Astrocyte (in vitro differentiated cells and primary cell): Measurements from ENCODE around the gene ZSWIM8. TPM values are rescaled to one million over a fixed set of nuclear protein-coding genes. Genes with fewer than 3 reads are reported as not detected.
A peak's percentile ranks its signal among the peaks of the same experiment; 100 is the strongest.

ENCODE experiments used
- DNase-seq: peaks from one replicate; pipeline ENCODE4 v3.0.0-alpha.2; 2010; ENCODE audit warnings: low read depth
- FAIRE-seq: peaks from 2 replicates; lab custom pipeline; 2011; peaks lifted over from hg19 to GRCh38; lab: Jason Lieb, UNC
- H2AFZ ChIP-seq: 2 replicates; pipeline ENCODE4 v1.6.0; 2012; ENCODE audit warnings: low read depth, low read length, inconsistent platforms
- H3K27ac ChIP-seq: 2 replicates; pipeline ENCODE4 v1.5.1; 2011; ENCODE audit warnings: low read depth, low read length, inconsistent platforms
- H3K27me3 ChIP-seq: 2 replicates; pipeline ENCODE4 v1.6.0; 2011; ENCODE audit warnings: low read length, inconsistent platforms; ENCODE audit not compliant: insufficient read depth
- H3K36me3 ChIP-seq: 2 replicates; pipeline ENCODE4 v1.5.1; 2011; ENCODE audit warnings: low read length, inconsistent platforms; ENCODE audit not compliant: insufficient read depth
- H3K4me1 ChIP-seq: 2 replicates; pipeline ENCODE4 v1.5.1; 2011; ENCODE audit warnings: low read length, inconsistent platforms; ENCODE audit not compliant: insufficient read depth
- H3K4me2 ChIP-seq: 2 replicates; pipeline ENCODE4 v1.6.0; 2012; ENCODE audit warnings: low read length, inconsistent platforms
- H3K4me3 ChIP-seq: 2 replicates; pipeline ENCODE4 v1.5.1; 2011; ENCODE audit warnings: low read depth, mild to moderate bottlenecking, low read length, inconsistent platforms; ENCODE audit not compliant: insufficient read depth
- H3K79me2 ChIP-seq: 2 replicates; pipeline ENCODE4 v1.6.0; 2012; ENCODE audit warnings: mild to moderate bottlenecking, low read length, inconsistent platforms; ENCODE audit not compliant: insufficient read depth
- H3K9ac ChIP-seq: 2 replicates; pipeline ENCODE4 v1.6.0; 2012; ENCODE audit warnings: mild to moderate bottlenecking, low read length, inconsistent platforms
- H3K9me3 ChIP-seq: 2 replicates; pipeline ENCODE4 v1.5.1; 2012; ENCODE audit warnings: low read depth, mild to moderate bottlenecking, low read length, inconsistent platforms; ENCODE audit not compliant: insufficient read depth
- H4K20me1 ChIP-seq: 2 replicates; pipeline ENCODE4 v1.6.0; 2012; ENCODE audit warnings: low read length, inconsistent platforms; ENCODE audit not compliant: insufficient read depth
- H3K27ac Mint-ChIP-seq: one replicate; pipeline ENCODE4 v1.8.0; 2021; ENCODE audit warnings: mild to moderate bottlenecking, mixed read lengths; ENCODE audit not compliant: unreplicated experiment
- H3K27me3 Mint-ChIP-seq: one replicate; pipeline ENCODE4 v1.8.0; 2021; ENCODE audit warnings: low read depth, mixed read lengths; ENCODE audit not compliant: unreplicated experiment
- H3K36me3 Mint-ChIP-seq: one replicate; pipeline ENCODE4 v1.8.0; 2021; ENCODE audit warnings: low read depth, mixed read lengths; ENCODE audit not compliant: unreplicated experiment
- H3K4me1 Mint-ChIP-seq: one replicate; pipeline ENCODE4 v1.8.0; 2021; ENCODE audit warnings: low read depth, mixed read lengths; ENCODE audit not compliant: unreplicated experiment
- H3K4me3 Mint-ChIP-seq: one replicate; pipeline ENCODE4 v1.8.0; 2021; ENCODE audit warnings: mild to moderate bottlenecking, moderate library complexity, mixed read lengths; ENCODE audit not compliant: unreplicated experiment
- H3K9me3 Mint-ChIP-seq: one replicate; pipeline ENCODE4 v1.8.0; 2021; ENCODE audit warnings: mild to moderate bottlenecking, mixed read lengths; ENCODE audit not compliant: unreplicated experiment
- CTCF ChIP-seq: IDR thresholded peaks from 2 replicates; pipeline ENCODE4 v1.5.1; 2011; ENCODE audit warnings: low read depth, mild to moderate bottlenecking, inconsistent platforms, low read length, moderate library complexity; ENCODE audit not compliant: insufficient read depth
- EZH2 ChIP-seq: IDR thresholded peaks from 2 replicates; pipeline ENCODE4 v1.6.1; 2012; ENCODE audit warnings: mild to moderate bottlenecking, low read length, inconsistent platforms; ENCODE audit not compliant: insufficient read depth
- total RNA-seq: library from RNA; stranded (reverse); gene quantifications from 2 replicates; pipeline ENCODE4 v1.2.1, GENCODE V29; 2021

ZSWIM8 gene
- total RNA-seq, 1 donor from 2014 or later = 70.2 TPM

DNA sequence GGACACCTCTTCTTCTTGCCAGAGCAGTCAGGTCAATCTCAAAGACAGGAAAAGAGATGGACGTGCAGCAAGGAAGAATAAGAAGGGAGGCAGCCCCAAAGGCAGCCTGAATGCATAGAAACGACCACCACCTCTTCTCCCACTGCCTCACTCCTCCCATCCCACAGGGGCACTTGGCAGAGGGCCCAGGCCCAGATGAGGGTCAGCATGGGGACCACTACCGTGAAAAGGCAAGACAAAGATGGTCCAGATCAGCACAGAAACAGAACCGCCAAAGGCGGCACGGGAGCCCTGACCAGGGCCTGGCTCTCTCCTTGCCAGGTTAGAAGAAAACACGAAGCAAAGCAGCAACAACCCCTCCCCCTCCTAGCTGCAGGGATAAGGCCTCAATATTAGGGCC lies 27.9 kb downstream of the ZSWIM8 start:
- Mint-ChIP-seq H3K4me3 (no peak overlapping the region), H3K9me3 (no peaks in the 10 kb centered on the region), H3K27ac (no peak overlapping the region), H3K4me1 (peaks cover 18% of the 10 kb centered on the region), H3K27me3 (no peaks in the 10 kb centered on the region), H3K36me3 (peaks cover 25% of the 10 kb centered on the region)
- H3K4me3 ChIP-seq = no peak overlapping the region
- H3K4me1 ChIP-seq = peaks cover 18% of the 10 kb centered on the region
- peaks cover 4% of the 10 kb centered on the region for H3K36me3 ChIP-seq
- no peak overlapping the region for H2AFZ ChIP-seq
- H4K20me1 ChIP-seq = peaks cover 12% of the 10 kb centered on the region
- no peak overlapping the region for H3K27ac ChIP-seq
- peaks cover 6% of the 10 kb centered on the region for H3K79me2 ChIP-seq
- no peaks in the 10 kb centered on the region for H3K9me3 ChIP-seq
- H3K9ac ChIP-seq = no peak overlapping the region
- no peak for FAIRE-seq
- no peak for DNase-seq
- no peak for TF ChIP-seq EZH2
- no peak for TF ChIP-seq CTCF
- H3K4me2 ChIP-seq = no peak overlapping the region
- no peaks in the 10 kb centered on the region for H3K27me3 ChIP-seq

DNA sequence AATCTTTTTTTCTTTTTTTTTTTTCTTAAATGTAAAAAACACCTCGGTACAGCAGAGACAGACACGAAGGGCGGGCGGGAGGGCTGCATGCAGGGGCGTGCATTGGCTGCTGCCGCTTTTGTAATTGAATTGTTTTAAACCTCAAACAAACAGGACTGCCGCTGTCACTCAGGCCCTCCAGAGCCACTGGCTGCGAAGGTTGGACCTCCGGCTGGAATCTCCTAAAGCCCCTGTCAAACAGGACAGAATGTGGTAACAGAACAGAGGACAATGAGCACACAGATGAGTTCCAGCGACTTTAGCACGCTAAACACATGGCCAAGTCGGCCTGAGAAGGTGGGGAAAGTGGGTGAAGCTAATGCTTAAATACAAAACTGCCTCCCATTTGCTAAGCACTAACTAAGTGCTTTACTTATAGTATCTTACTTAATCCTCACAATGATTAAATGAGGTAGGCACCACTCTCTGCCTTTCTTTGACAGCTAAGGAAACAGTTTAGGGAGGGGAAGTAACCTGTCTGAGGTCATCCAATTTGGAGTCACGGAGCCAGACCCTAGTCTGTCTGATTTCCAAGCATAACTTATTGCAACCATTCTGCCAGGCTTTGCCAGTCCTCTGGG lies 29.0 kb downstream of the ZSWIM8 start:
- H4K20me1 ChIP-seq = peaks cover 5% of the 10 kb centered on the region
- Mint-ChIP-seq H3K27ac (no peak overlapping the region), H3K9me3 (no peaks in the 10 kb centered on the region), H3K4me1 (peaks cover 10% of the 10 kb centered on the region), H3K36me3 (peaks cover 20% of the 10 kb centered on the region), H3K4me3 (no peak overlapping the region), H3K27me3 (no peaks in the 10 kb centered on the region)
- H3K9ac ChIP-seq = no peak overlapping the region
- H2AFZ ChIP-seq = no peak overlapping the region
- H3K36me3 ChIP-seq = peaks cover 4% of the 10 kb centered on the region
- TF ChIP-seq EZH2 (no peak), CTCF (no peak)
- H3K9me3 ChIP-seq = no peaks in the 10 kb centered on the region
- DNase-seq (no peak), FAIRE-seq (no peak)
- no peaks in the 10 kb centered on the region for H3K27me3 ChIP-seq
- peaks cover 19% of the 10 kb centered on the region for H3K4me1 ChIP-seq
- no peak overlapping the region for H3K27ac ChIP-seq
- no peak overlapping the region for H3K4me3 ChIP-seq
- H3K4me2 ChIP-seq = no peak overlapping the region
- H3K79me2 ChIP-seq = peaks cover 6% of the 10 kb centered on the region

- Histone ChIP-seq H4K20me1 (peaks cover under 1% of the 10 kb centered on the region), H3K4me1 (peaks cover 26% of the 10 kb centered on the region), H3K9me3 (no peaks in the 10 kb centered on the region), H3K79me2 (peaks cover 6% of the 10 kb centered on the region), H3K9ac (peak overlapping the region; percentile 5), H3K36me3 (peaks cover 4% of the 10 kb centered on the region), H3K27ac (no peak overlapping the region), H2AFZ (no peak overlapping the region), H3K4me3 (no peak overlapping the region), H3K27me3 (no peaks in the 10 kb centered on the region), H3K4me2 (no peak overlapping the region)
- no peaks in the 10 kb centered on the region for H3K27me3 Mint-ChIP-seq
- no peaks in the 10 kb centered on the region for H3K9me3 Mint-ChIP-seq
- H3K4me1 Mint-ChIP-seq = peaks cover 11% of the 10 kb centered on the region
- H3K4me3 Mint-ChIP-seq = peak overlapping the region; percentile 11
- DNase-seq = no peak
- H3K36me3 Mint-ChIP-seq = peaks cover 20% of the 10 kb centered on the region
- no peak for FAIRE-seq
- H3K27ac Mint-ChIP-seq = no peak overlapping the region
- no peak for TF ChIP-seq EZH2
- TF ChIP-seq CTCF = no peak
These were observed 29.7 kb downstream of the ZSWIM8 start for GRCh38 chr10:73814896-73815718.
